Measurements from ENCODE around the gene CDH20. TPM values are rescaled to one million over a fixed set of nuclear protein-coding genes. Genes with fewer than 3 reads are reported as not detected.

The CDH20 gene
- total and polyA plus RNA-seq, 12 donors, result 0.07 to 0.39 (median 0.08) TPM; not detected in 8

DNA sequence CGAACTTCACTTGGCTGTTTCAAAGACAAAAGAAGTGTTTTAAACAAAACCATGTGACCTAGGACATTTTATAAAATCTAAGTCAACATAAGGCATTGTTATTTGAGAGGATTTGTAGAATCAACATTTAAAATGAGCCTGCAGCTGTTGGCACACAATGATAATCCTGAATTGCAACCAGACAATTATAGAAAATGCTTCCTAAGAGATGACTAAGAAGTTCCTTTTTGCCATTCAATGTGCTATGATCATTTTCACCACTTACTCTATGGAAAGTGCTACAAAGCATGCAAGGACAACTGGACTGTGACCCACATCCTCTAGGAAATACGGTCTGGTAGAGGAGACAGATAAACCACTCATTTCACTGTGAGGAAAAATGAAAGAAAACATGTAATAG, 246.4 kb downstream of the CDH20 start:
- ATAC-seq, result no peak
- TF ChIP-seq, protein P1, sequence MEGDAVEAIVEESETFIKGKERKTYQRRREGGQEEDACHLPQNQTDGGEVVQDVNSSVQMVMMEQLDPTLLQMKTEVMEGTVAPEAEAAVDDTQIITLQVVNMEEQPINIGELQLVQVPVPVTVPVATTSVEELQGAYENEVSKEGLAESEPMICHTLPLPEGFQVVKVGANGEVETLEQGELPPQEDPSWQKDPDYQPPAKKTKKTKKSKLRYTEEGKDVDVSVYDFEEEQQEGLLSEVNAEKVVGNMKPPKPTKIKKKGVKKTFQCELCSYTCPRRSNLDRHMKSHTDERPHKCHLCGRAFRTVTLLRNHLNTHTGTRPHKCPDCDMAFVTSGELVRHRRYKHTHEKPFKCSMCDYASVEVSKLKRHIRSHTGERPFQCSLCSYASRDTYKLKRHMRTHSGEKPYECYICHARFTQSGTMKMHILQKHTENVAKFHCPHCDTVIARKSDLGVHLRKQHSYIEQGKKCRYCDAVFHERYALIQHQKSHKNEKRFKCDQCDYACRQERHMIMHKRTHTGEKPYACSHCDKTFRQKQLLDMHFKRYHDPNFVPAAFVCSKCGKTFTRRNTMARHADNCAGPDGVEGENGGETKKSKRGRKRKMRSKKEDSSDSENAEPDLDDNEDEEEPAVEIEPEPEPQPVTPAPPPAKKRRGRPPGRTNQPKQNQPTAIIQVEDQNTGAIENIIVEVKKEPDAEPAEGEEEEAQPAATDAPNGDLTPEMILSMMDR (IDR thresholded peaks at IDR 0.05), result no peak
- H3K27ac ChIP-seq, result peak overlapping the region in 2 of 10 donors; percentile 49 to 65

DNA sequence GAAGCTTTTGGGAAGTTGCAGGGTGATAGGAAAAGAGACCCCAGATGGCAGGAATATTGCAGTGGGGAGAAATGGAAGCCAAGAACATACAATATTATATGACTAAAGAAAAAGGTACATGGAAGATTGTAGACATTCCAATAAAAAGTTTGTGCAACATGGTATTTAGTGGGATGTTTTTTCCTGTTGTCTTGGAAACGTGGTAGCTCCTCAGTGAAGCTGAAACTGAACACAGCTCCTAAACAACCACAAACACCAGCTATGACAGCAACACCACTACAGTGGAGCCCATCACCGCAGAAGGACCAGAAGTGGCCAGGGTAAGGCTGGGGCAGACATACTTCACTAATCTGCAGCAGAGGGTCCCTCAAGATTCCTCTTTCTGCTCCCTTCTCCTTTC, 246.8 kb downstream of the CDH20 start:
- intact Hi-C loops (cut with DNase I), result loop anchor here in 5 of 10 donors (5.0 to 10.0 kb wide), 8 partner anchors 52 to 555 kb away; partner anchors contain the start of gene RNF152 (in 1 of the 5)
- WGBS, 2 donors, result 85 to 88% methylated on average over 2 of the region's 2 CpGs

More for the DNA sequence above, 246.4 kb downstream of the CDH20 start:
- intact Hi-C loops (cut with DNase I), result no loop called here
- no peaks in the 10 kb centered on the region for H3K9me3 ChIP-seq
- H3K4me3 ChIP-seq, result no peak overlapping the region
- peaks cover 0 to 6% (median 0%) of the 10 kb centered on the region in 7 donors for H3K27me3 ChIP-seq
- 44 to 72% methylated on average over 2 of the region's 2 CpGs for WGBS, 2 donors
- peaks cover 0 to 5% (median 0%) of the 10 kb centered on the region in 9 donors for H3K36me3 ChIP-seq
- no peak for DNase-seq
- H3K4me1 ChIP-seq, result peaks cover 0 to 47% (median 15%) of the 10 kb centered on the region in 9 donors

DNA sequence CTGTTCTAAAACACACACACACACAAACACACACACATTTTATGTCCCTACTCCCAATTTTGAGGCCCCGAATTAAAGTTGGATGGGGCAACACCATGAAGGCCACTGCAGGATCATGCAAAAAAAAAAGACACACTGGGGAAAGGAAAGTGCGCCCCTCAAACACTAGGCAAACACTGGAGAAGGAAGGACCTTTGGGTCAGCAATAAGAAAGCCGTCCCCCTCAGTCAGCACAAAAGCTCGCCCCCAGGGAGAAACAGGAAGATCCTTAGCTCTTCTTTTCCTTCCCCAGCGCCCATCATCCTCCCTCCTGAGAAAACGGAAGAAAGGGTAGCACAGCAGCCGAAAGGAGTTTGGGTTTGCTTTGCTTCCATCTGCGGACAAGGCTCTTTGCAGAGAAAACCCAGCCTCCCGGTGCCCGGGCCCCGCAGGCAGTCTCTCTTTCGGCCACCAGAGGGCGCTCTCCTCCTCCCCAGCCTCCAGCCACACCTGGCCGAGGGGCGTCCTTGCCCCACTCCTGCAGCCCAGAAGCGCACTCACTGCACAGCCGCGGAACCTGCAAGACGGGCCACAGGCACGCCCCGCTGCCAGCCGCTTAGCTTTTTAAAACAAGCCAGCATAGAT, 248.5 kb downstream of the CDH20 start:
- Histone ChIP-seq H3K36me3 (peaks cover 0 to 3% (median 0%) of the 10 kb centered on the region in 9 donors), H3K27ac (peak overlapping the region; percentile 24 to 77 (median 66)), H3K9me3 (no peaks in the 10 kb centered on the region), H3K4me1 (peaks cover 0 to 53% (median 25%) of the 10 kb centered on the region in 9 donors), H3K27me3 (peaks cover 0 to 6% (median 0%) of the 10 kb centered on the region in 7 donors), H3K4me3 (peak overlapping the region; percentile 26 to 66 (median 49))
- 9% methylated on average over 20 to 22 of the region's 22 CpGs for WGBS, 2 donors
- TF ChIP-seq, protein P1 (IDR thresholded peaks at IDR 0.05), result peak; percentile 97 to 99 (median 98)
- ATAC-seq, result peak; percentile 90 to 96 (median 92)
- DNase-seq, result peak; percentile 77 to 82
- intact Hi-C loops (cut with DNase I), result loop anchor here in 7 of 10 donors (2.0 to 10.0 kb wide), 12 partner anchors 23 to 553 kb away; partner anchors contain the start of gene RNF152 (in 3 of the 7)

More for the DNA sequence above, 246.8 kb downstream of the CDH20 start:
- H3K27me3 ChIP-seq, result peaks cover 0 to 6% (median 0%) of the 10 kb centered on the region in 7 donors
- H3K4me1 ChIP-seq, result peaks cover 0 to 51% (median 19%) of the 10 kb centered on the region in 9 donors
- H3K4me3 ChIP-seq, result no peak overlapping the region
- ATAC-seq, result no peak
- DNase-seq, result no peak
- H3K36me3 ChIP-seq, result peaks cover 0 to 5% (median 0%) of the 10 kb centered on the region in 9 donors
- no peak overlapping the region for H3K27ac ChIP-seq
- H3K9me3 ChIP-seq, result no peaks in the 10 kb centered on the region
- TF ChIP-seq, protein P1 (IDR thresholded peaks at IDR 0.05), result no peak

DNA sequence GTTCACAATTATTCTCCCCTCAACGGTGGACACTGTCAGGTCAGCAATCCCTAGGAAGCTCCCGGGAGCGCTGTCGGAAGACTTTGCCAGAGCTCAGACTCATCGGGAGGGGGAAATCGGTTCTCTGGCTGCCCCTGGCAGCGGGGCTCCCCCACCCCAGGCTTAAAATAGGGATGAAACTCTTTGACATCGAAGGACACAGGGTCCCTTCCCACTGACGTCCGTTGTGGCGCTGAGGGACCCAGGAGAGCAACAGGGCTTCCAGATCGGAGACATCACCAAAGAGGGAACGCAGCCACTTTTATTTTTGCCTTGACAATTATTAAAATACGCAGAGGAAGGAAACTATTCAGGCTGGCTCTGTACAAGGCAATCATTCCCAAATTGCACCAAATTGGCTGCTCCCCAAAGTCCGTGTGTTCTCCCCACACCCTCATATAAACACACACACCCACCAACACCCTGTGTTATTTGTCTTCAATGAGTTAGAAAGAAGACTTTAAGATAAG, 249.0 kb downstream of the CDH20 start:
- intact Hi-C loops (cut with DNase I), result loop anchor here in 7 of 10 donors (2.0 to 10.0 kb wide), 12 partner anchors 23 to 553 kb away; partner anchors contain the start of gene RNF152 (in 3 of the 7)

More for the DNA sequence above, 249.0 kb downstream of the CDH20 start:
- peak; percentile 45 to 59 for DNase-seq
- H3K9me3 ChIP-seq, result no peaks in the 10 kb centered on the region
- H3K27me3 ChIP-seq, result peaks cover 0 to 6% (median 0%) of the 10 kb centered on the region in 7 donors
- peak overlapping the region; percentile 26 to 66 (median 49) for H3K4me3 ChIP-seq
- ATAC-seq, result peak; percentile 61 to 80 (median 74)
- peak overlapping the region; percentile 24 to 77 (median 66) for H3K27ac ChIP-seq
- H3K36me3 ChIP-seq, result no peaks in the 10 kb centered on the region
- 19 to 21% methylated on average over 15 of the region's 15 CpGs for WGBS, 2 donors
- TF ChIP-seq, protein P1 (IDR thresholded peaks at IDR 0.05), result peak in 6 of 9 donors; percentile 3 to 35 (median 16)
- H3K4me1 ChIP-seq, result peaks cover 0 to 53% (median 25%) of the 10 kb centered on the region in 9 donors
